SU-DHL-6 (cell line): Measurements from ENCODE around the gene NYAP2.

Experiments
- H2AFZ ChIP-seq: fragments of 200-600 bp; sonication (generic); 2 replicates; pipeline ENCODE4 v1.6.1; 2014; ENCODE audit warnings: low read depth, mild to moderate bottlenecking, moderate library complexity, mixed read lengths, antibody characterized with exemption, low read length; ENCODE audit not compliant: severe bottlenecking
- H3F3A ChIP-seq: fragments of 200-600 bp; shearing (Covaris generic); 2 replicates; pipeline ENCODE4 v1.6.0; 2016; ENCODE audit warnings: antibody characterized with exemption, mild to moderate bottlenecking; ENCODE audit not compliant: insufficient read depth
- H3K27ac ChIP-seq: fragments of 200-600 bp; sonication (generic); 2 replicates; pipeline ENCODE4 v1.5.1; 2016; ENCODE audit warnings: low read depth, mild to moderate bottlenecking, low read length, moderate library complexity, mixed read lengths
- H3K27me3 ChIP-seq: fragments of 200-600 bp; sonication (generic), shearing (Covaris generic); 2 replicates; pipeline ENCODE4 v1.6.0; 2014; ENCODE audit warnings: mild to moderate bottlenecking, low read length
- H3K36me3 ChIP-seq: fragments of 200-600 bp; sonication (generic); 2 replicates; pipeline ENCODE4 v1.6.1; 2014; ENCODE audit warnings: mild to moderate bottlenecking, low read length, mixed read lengths
- H3K4me2 ChIP-seq: fragments of 300-600, 200-600 bp; shearing (Covaris generic), sonication (generic); 2 replicates; pipeline ENCODE4 v1.6.0; 2014; ENCODE audit warnings: low read length, low read depth, mild to moderate bottlenecking; ENCODE audit not compliant: poor library complexity, severe bottlenecking
- H3K4me3 ChIP-seq: fragments of 200-600 bp; sonication (generic); 2 replicates; pipeline ENCODE4 v1.5.1; 2014; ENCODE audit warnings: antibody characterized with exemption, low read length, mild to moderate bottlenecking, mixed read lengths; ENCODE audit not compliant: insufficient read depth, poor library complexity, severe bottlenecking
- H3K79me2 ChIP-seq: fragments of 200-600 bp; sonication (generic); 2 replicates; pipeline ENCODE4 v1.6.1; 2014; ENCODE audit warnings: mild to moderate bottlenecking, low read length, moderate library complexity; ENCODE audit not compliant: insufficient read depth
- H3K9ac ChIP-seq: fragments of 200-600 bp; sonication (generic); 2 replicates; pipeline ENCODE4 v1.7.0; 2014; ENCODE audit warnings: mild to moderate bottlenecking, low read length
- H3K9me2 ChIP-seq: fragments of 200-600 bp; sonication (generic); replicated peaks from 2 replicates; pipeline ENCODE4 v1.6.1; 2014; ENCODE audit warnings: low read length; ENCODE audit not compliant: insufficient read depth
- H3K9me3 ChIP-seq: fragments of 200-600 bp; sonication (generic); 2 replicates; pipeline ENCODE4 v1.6.1; 2014; ENCODE audit warnings: low read length, mixed read lengths; ENCODE audit not compliant: insufficient read depth
- H4K20me1 ChIP-seq: fragments of 200-600 bp; sonication (generic); 2 replicates; pipeline ENCODE4 v1.6.1; 2014; ENCODE audit warnings: low read depth, mild to moderate bottlenecking, antibody characterized with exemption, low read length, moderate library complexity, mixed read lengths
- CTCF ChIP-seq: fragments of 200-600 bp; sonication (generic); IDR thresholded peaks from one replicate; pipeline ENCODE4 v1.5.1; 2017; ENCODE audit warnings: antibody characterized with exemption, mild to moderate bottlenecking, low read length, moderate library complexity; ENCODE audit not compliant: insufficient read depth, poor library complexity, severe bottlenecking
- EZH2phosphoT487 ChIP-seq: fragments of 200-600 bp; sonication (generic), shearing (Covaris generic); conservative IDR thresholded peaks from 2 replicates; pipeline ENCODE4 v1.6.1; 2018; ENCODE audit warnings: mild to moderate bottlenecking, antibody characterized with exemption, low read length, moderate library complexity, mixed read lengths

Gene NYAP2

DNA sequence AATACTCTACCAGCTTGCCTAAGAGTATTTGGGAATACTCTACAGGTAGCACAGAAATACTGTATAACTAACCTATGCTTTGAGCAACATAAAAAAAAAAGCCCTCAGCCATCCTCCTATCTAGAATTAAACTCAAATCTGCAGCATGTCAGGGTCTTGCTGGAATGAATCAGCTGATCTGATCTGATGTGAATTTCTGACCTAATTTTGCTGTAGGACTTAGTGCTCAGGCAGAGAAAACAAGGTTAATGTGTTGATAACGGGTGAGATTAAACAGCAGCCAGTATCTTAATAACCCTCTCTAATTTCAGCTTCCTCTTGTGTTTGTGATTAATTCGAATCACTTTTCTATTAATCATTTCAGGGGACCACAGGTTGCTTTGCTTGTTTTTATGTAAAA is 16.3 kb downstream of the NYAP2 start:
- Histone ChIP-seq H3K9ac (no peak overlapping the region), H3K79me2 (no peaks in the 10 kb centered on the region), H3F3A (no peaks in the 10 kb centered on the region), H2AFZ (no peak overlapping the region), H3K4me3 (no peak overlapping the region), H3K4me2 (no peak overlapping the region), H3K36me3 (no peaks in the 10 kb centered on the region), H3K9me2 (no peaks in the 10 kb centered on the region), H3K27ac (no peak overlapping the region), H4K20me1 (no peaks in the 10 kb centered on the region), H3K9me3 (no peaks in the 10 kb centered on the region), H3K27me3 (no peaks in the 10 kb centered on the region)
- TF ChIP-seq CTCF = no peak

GRCh38 chr2:225416616-225417367 is 17.3 kb downstream of the NYAP2 start:
- H3K4me3 ChIP-seq = no peak overlapping the region
- H3K9ac ChIP-seq = no peak overlapping the region
- H2AFZ ChIP-seq = no peak overlapping the region
- H3K79me2 ChIP-seq = no peaks in the 10 kb centered on the region
- TF ChIP-seq CTCF (no peak), EZH2phosphoT487 (no peak)
- H3K4me2 ChIP-seq = no peak overlapping the region
- H3K27ac ChIP-seq = no peak overlapping the region
- H3K36me3 ChIP-seq = no peaks in the 10 kb centered on the region
- no peaks in the 10 kb centered on the region for H3K9me3 ChIP-seq
- no peaks in the 10 kb centered on the region for H4K20me1 ChIP-seq
- no peaks in the 10 kb centered on the region for H3F3A ChIP-seq
- no peaks in the 10 kb centered on the region for H3K9me2 ChIP-seq
- no peaks in the 10 kb centered on the region for H3K27me3 ChIP-seq

GRCh38 chr2:225419033-225419432 is 19.5 kb downstream of the NYAP2 start:
- Histone ChIP-seq H3K27ac (no peak overlapping the region), H3K9me3 (no peaks in the 10 kb centered on the region), H3K9me2 (no peaks in the 10 kb centered on the region), H3K4me2 (no peak overlapping the region), H4K20me1 (no peaks in the 10 kb centered on the region), H3K36me3 (no peaks in the 10 kb centered on the region), H3K27me3 (no peaks in the 10 kb centered on the region), H3K4me3 (no peak overlapping the region), H3F3A (no peaks in the 10 kb centered on the region), H2AFZ (no peak overlapping the region), H3K79me2 (no peaks in the 10 kb centered on the region), H3K9ac (no peak overlapping the region)
- no peak for TF ChIP-seq EZH2phosphoT487
- no peak for TF ChIP-seq CTCF
